HG03354 (cell line): ENCODE results near the gene NFYC.

Source experiments
- ATAC-seq: cut with Tn5 transposase; IDR thresholded peaks from one replicate; pipeline ENCODE4 v1.9.1; 2021; ENCODE audit warnings: mild to moderate bottlenecking; ENCODE audit not compliant: unreplicated experiment, poor library complexity, severe bottlenecking

The NFYC gene

DNA sequence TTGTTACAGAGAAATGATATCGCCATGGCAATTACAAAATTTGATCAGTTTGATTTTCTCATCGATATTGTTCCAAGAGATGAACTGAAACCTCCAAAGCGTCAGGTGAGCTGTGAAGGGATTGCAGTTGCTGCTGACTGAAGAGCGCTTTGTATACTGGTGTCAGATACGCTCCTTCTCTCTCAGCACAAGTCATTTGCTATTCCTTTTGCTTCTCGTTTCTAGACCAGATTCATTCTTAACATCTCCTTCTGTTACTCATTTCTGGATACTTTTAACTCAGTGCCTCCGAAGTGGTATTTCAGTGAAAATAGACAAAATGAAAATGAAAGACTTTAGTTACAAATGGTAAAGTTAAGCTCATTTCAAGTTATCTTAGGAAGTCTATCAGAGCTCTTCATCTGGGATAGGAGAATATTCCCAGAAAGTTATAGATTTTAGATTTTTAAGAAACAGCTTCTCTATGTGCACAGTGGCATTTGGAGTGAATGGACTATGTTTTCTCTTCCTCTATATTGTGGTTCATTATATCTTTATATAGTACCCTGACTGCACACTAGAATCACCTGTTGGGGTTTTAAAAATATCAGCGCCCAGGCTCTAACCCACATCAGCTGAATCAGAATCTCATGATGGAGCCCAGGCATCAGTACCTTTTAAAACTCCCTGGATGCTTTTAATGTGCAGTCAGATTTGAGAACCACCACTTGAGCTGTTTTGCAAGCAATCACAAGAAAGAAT is 61.8 kb downstream of the NFYC start:
- ATAC-seq = no peak

DNA sequence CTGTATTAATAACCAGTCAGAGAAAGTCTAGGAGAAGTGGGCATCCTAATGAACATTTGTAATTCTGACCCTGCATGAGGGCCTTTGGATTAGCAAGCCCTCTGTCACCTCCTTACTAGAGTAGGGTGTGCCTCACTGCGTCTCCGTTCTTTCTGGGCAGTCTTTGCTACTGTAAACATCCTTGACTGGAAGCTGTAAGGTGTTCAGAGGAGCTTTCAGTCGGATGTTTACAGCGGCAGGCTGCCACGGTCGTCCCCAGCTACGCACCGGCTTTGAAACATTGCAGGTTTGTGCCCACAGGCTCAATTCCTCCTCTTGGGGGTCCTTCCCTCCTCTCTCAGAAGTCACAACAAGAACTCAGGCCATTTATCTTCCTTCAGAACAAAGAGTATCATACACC is 62.7 kb downstream of the NFYC start:
- no peak for ATAC-seq

DNA sequence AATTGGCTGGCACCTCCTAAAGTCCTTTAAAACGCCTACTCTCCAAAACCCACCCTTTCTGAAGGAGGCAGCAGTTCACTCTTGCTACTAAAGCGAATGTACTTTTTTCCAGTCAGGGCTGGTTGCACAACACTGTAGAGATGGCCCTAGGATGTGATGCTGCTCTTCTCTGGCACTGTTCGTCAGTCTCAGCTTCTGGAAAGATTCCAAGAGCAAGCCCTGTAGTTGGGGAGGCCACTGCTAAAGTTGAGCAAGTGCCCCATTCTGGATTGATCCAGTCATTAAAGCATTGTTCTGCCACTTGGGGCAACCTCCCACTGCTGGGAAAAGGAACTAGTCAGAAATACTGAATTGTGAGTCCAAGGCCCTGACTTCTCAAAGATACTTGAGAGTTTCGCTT is 63.6 kb downstream of the NFYC start:
- no peak for ATAC-seq

DNA sequence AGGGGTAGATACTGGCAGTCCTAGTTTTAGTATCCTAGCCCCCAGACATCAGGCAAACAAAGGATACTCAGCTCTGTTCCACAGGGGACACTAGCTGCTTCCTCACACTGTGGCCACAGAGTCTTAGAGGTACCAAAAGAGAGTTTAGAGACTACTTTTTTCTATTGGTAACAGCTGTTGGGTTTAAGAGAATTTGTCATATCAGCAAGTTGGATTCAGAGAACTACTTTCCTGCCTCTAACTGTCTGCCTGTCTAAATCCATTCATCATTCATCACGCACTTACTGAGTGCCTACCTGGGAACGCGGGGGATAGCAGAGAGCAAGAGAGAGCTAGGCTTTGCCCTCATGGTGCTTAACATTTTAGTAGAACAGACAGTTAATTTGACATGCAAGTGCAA is 65.0 kb downstream of the NFYC start:
- no peak for ATAC-seq

DNA sequence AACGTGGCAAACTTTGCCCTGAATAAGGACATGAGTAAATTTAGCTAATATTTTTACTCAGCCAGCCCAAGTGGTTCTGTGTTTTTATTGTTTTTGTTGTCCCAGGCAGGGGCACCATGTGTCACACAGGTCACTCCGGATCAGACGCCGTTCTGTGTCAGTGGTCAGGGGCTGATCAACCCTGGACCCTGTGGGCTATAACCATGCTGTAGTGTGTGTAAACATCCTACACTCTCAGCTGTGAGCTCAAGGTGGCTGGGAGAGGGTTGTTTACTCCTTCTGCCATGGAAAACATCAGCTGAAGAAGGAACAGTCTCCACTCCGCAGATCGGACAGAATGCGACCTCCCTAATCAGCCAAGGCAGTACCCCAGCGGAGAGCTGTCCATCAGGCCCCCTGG is 65.6 kb downstream of the NFYC start:
- ATAC-seq = no peak

DNA sequence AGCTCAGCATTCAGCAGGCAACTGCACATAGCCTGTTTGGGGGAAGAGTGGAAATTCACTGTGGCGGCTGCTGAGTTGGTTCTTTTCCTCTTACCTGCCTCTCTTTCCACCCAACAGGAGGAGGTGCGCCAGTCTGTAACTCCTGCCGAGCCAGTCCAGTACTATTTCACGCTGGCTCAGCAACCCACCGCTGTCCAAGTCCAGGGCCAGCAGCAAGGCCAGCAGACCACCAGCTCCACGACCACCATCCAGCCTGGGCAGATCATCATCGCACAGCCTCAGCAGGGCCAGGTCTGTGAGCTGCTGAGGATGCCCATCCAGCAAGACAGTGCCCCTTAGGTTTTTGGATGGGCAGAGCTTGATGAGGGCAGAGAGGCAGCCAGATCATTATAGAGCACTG is 66.5 kb downstream of the NFYC start:
- ATAC-seq = no peak

DNA sequence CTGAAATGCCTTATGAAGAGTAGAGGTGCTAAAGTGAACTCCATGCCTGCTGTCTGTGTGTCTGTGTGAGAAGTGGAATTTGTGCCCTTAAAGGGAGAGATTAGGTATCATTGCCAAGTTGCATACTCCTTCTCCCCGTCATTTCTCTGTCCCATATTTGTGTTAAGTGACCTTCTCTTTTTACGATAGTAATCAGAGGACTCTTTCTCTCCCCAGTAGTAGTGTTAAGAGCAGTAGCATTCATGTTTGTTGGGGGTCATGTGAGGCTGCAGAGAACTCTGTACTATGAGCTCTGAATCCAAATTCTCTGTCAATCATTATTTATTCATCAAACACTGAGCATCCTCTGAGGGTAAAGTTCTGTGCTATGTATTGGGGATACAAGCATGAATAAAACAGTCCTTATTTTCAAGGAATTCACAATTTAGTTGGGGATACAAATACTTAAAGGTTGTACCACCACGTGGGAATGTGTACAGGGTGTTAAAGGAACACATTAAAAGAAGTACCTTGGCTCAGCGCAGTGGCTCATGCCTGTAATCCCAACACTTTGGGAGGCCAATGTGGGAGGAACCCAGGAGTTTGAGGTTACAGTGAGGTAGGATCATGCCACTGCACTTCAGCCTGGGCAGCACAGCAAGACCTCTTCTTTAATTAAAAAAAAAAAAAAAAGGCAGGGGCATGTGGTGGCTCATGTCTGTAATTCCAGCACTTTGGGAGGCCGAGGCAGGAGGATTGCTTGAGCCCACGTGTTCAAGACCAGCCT is 67.3 kb downstream of the NFYC start:
- no peak for ATAC-seq

DNA sequence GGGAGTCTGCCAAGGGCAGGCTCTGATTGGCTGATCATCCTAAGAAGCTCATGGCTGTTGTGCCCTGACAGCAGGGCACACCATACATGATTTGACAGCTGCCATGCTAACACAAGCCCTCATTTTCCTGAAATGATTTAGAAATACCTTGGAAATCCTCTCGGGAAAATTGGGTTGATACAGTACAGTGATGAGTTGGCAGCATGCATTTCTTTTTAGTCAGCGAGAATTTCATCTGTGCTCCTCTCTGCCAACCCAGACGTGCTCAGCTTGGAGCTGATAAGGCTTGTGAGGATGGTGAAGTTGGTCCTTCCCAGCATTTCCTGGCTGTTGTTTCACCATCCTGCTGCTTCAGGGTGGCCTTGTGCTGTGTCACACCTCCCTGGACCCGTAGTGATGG is 69.5 kb downstream of the NFYC start:
- no peak for ATAC-seq

DNA sequence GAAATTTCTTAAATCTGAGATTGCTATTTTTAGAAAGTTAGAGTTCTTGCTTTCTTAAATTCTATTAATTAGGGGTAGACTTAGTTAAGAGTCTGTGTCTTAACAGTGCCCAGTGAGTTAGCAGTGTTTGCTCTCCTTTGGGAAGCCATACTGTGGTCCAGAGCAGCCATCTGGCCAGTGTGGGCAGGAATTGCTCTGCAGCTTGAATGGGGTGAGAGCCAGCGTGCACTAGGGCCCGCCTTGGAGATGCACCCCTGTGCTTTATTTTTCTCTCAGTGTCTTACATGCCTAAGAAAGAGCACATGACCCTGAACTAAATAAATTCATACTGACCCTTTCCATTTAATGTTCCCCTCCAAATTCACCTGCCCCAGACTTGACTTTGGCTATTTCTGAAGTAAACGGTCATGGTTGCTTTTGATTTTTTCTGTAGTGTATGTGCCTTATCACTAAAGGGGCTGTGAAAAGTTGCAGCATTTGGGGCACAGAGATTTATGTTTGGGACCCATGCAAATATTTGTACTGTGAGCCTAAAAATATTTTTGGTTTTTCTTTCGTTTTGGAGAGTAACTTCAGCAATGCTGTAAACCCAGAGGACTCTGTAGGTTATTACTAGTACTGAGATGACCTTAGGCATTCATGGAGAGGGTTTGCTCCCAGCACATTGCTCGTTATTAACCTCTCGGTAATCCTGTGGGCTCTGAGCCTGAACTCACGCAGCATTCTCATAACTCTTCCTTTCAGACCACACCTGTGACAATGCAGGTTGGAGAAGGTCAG is 70.8 kb downstream of the NFYC start:
- no peak for ATAC-seq

DNA sequence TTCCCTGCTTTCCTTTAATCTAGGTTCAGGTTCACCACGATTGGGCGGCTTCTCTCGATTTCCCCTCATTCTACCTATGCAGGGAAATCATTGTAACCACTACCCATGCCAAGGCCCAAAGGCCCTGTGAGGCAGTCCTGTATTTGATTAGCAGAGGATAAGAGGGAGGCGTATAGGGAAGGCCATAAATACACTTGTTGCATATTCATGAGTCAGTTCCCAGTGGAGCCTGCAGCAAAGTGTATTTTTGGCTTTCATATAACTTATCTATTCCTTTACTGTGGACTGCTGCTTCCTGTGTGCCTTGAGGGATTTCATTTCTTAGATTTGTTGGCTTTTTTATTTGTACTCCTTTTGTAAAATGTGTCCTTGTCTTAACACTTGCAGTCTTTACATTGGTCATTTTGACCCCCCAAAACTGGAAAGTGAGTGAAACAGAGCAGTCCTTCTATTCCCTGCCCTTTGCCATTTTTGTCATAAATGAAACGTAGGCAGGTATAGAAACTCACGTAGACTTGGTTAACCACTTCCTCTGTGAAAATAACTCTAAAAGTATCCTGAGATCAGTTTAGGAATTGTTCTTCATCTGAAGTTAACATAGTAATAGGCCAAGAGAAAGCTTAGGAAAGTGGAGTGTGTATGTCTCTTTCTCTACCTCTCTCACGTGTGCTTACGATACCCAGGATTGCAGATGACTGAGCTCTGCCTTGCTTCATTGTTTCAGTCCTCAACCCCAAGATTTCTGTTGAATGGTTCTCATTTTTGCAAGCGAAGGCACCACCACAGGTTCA is 72.4 kb downstream of the NFYC start:
- no peak for ATAC-seq

DNA sequence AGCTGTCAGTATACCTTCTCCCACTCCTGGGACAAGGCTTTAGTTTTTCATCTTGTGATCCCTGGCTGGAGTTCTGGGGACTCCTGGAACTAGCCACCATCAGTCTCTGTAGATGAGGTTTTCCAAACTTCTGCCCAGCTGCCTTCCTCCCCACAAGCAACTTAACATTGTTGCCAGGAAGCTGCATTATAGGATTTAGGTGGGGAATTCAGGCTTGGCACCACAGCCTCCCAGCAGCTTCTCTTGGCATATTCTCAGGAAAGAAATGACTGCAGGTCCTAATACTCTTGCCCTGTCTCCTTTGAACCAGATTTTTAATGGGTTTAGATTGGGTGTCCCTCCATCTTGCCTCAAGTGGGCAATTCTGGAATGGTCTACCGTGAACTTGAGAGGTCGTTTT is 73.5 kb downstream of the NFYC start:
- no peak for ATAC-seq

DNA sequence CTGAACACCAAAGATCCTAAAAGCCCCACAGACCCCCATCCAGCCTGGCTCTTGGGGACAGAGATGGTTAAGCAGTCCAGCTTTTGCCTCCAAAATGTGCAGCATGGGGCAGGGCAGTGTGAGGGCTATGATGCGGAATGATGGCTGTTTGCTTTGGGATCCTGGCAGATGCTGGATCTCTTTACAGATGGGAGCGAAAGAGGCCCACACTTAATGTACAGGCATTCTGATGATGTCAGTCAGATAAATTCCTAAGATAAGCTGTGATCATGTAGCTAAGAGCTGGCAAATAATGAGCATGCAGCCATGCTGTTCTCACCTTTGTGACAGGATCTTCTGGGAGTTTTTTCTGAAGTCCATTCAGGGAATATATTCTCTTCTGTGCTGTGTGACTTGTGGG is 74.5 kb downstream of the NFYC start:
- ATAC-seq = no peak

DNA sequence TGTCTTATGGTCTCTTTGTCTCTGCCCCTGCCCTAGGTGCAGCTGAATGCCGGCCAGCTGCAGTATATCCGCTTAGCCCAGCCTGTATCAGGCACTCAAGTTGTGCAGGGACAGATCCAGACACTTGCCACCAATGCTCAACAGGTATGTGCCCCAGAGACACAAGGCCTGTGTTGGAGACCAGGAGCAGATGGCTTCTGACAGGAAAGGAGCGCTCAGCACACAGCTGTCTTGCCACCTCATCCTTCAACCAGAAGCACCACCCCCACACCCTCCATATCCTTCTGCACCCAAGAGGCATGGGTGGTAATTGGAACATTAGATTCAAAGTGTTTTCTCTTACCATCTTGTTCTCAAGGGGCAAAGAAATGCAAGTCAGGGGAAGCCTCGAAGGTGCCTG is 75.1 kb downstream of the NFYC start:
- no peak for ATAC-seq

DNA sequence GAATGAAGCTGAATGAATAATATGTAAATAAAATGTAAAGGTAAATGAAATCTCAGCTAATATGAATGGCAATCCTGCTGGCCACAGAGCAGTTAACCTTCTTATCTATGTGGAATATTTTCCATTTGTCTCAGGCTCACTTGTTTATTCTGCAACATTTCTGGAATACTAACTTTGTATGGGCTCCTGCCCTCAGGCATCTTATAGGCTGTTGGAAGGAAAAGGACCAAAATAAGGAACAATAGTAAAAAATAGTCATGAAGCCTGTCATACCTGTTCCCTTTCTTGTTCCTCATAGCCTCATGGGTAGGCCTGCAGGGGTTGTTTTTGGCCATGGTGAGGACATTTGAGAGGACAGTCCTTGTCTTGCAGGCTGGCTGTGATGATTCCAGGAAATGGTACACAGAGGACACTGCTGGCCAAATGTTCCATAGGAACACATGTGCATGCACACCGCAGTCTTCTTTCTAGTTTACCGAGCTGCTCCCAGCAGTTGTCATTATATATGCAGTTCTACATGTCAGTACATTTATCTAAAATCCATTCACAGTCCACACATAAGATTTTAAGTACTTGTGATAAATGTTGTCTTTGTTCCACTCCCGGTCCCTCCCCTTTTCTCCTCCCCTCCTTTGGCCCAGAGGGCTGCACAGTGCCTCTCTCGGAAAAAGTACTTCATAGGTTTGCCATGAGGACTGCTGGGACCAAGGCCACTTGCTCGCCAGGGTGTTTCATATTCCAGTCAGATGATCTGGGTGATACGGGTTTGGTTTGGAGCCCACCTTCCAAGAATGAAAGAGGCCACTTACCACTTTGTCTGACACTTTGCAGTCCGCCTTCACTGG is 76.9 kb downstream of the NFYC start:
- ATAC-seq = no peak

DNA sequence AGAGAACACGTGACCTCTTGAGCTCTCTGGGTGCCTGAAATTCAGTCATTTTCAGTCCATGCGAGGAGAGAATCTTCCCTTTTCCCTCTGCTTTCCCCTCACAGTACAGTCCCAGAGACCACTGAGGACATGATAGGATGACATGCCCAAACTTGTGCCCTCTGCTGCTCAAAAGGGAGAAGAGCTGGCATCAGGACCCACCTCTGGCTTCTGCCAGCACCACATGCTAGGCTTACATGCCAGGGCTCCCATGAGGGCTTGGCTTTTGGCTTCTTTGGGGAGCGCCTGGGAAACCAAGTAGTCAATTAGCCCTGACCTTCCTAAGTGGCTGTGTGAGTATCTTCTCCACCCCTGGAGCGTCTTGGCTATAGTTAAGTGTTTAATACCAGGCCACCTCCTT is 78.3 kb downstream of the NFYC start:
- no peak for ATAC-seq

DNA sequence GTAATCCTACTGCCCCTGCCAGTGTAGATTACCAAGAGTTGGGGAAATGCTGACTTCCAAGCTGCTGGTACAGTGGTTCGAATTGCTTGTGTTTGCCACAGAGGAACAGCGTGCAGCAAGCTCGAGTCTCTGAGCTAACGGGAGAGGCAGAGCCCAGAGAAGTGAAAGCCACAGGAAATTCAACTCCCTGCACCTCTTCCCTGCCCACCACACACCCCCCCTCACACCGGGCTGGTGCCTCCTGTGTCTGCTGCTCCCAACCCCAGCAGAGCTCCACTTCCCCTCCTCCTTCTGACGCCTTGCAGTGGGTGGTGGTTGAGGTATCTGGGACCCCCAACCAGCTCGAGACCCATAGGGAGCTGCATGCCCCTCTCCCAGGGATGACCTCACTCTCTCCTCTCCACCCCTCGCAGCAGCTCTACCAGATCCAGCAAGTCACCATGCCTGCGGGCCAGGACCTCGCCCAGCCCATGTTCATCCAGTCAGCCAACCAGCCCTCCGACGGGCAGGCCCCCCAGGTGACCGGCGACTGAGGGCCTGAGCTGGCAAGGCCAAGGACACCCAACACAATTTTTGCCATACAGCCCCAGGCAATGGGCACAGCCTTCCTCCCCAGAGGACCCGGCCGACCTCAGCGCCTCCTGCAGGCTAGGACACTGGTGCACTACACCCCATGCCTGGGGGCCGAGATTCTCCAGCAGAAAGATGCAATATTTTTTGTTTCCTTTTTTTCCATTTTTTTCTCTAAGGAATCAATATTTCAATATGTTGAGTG is 79.0 kb downstream of the NFYC start:
- ATAC-seq = no peak

DNA sequence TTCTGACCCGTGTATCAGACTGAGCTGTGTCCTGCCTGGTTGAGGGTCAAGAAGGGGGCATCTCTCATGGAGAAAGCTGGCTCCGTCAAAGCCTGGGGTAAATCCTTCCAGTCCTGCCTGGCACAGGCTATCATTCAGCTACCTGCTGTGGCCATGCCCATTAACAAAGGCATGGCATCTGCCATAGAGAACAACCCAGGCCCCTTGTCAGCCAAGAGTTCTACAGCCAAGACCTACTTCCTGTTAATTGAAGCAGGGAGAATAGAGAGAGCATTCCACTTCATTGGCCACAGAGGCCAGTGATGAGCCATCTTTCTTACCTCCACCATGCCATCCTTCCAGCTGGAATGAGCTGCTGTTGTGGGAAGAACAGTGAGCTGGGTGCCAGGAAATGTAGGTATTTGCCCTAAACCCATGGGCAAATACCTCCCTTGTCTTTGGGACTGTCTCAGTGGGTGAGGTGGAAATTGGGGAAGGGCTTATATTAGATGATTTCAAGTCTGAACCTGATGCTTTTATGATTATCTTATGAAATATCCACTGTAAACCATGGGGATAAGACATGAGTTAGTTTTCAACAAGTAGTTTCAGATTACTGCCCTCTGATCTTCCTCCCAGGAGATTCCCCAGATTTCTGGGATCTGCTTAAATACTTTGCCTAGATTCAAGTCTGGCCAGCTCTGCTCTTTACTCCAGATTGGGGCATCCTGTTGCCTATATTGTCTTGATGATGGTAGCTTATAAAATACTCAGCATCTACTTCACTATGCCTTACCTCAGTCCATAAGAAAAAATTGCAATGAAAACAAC is 80.8 kb downstream of the NFYC start:
- no peak for ATAC-seq
